ENCODE results near the gene FADD.

Gene FADD

GRCh38 chr11:70164705-70165104, 38.4 kb upstream of the FADD start:
- no peaks in the 10 kb centered on the region for H3K36me3 ChIP-seq (ENCODE audit: insufficient read depth, low read length)
- TF ChIP-seq FOXP2 (optimal IDR thresholded peaks at IDR 0.05; ENCODE audit: control extremely low read depth, extremely low read length, insufficient read depth) (no peak), EZH2 (IDR thresholded peaks at IDR 0.05) (no peak), POLR2AphosphoS5 (IDR thresholded peaks at IDR 0.05; ENCODE audit: borderline replicate concordance, low read depth, low read length) (no peak)

GRCh38 chr11:70167120-70167519, 36.0 kb upstream of the FADD start:
- no peaks in the 10 kb centered on the region for H3K36me3 ChIP-seq (ENCODE audit: insufficient read depth, low read length)
- DNase-seq (ENCODE audit: low read depth, low spot score) = no peak
- H3K27ac ChIP-seq = no peak overlapping the region
- no peak overlapping the region for H3K9ac ChIP-seq (ENCODE audit: insufficient read length)
- TF ChIP-seq FOXP2 (optimal IDR thresholded peaks at IDR 0.05; ENCODE audit: control extremely low read depth, extremely low read length, insufficient read depth) (no peak), POLR2AphosphoS5 (IDR thresholded peaks at IDR 0.05; ENCODE audit: borderline replicate concordance, low read depth, low read length) (no peak), EZH2 (IDR thresholded peaks at IDR 0.05) (no peak)
- no peaks in the 10 kb centered on the region for H3K9me3 ChIP-seq (ENCODE audit: low read depth, low read length)
- no peak overlapping the region for H3K4me3 ChIP-seq

More at GRCh38 chr11:70164705-70165104, 38.4 kb upstream of the FADD start:
- DNase-seq (ENCODE audit: low read depth, low spot score) = no peak
- H3K9me3 ChIP-seq (ENCODE audit: low read depth, low read length) = no peaks in the 10 kb centered on the region
- no peak overlapping the region for H3K4me3 ChIP-seq
- no peak overlapping the region for H3K9ac ChIP-seq (ENCODE audit: insufficient read length)
- H3K27ac ChIP-seq = no peak overlapping the region

GRCh38 chr11:70167723-70168404, 35.2 kb upstream of the FADD start:
- Histone ChIP-seq H3K9ac (ENCODE audit: insufficient read length) (no peak overlapping the region), H3K9me3 (ENCODE audit: low read depth, low read length) (no peaks in the 10 kb centered on the region), H3K27ac (no peak overlapping the region), H3K36me3 (ENCODE audit: insufficient read depth, low read length) (no peaks in the 10 kb centered on the region), H3K4me3 (no peak overlapping the region)
- no peak for TF ChIP-seq EZH2 (IDR thresholded peaks at IDR 0.05)
- no peak for TF ChIP-seq FOXP2 (optimal IDR thresholded peaks at IDR 0.05; ENCODE audit: control extremely low read depth, extremely low read length, insufficient read depth)
- no peak for TF ChIP-seq POLR2AphosphoS5 (IDR thresholded peaks at IDR 0.05; ENCODE audit: borderline replicate concordance, low read depth, low read length)
- DNase-seq (ENCODE audit: low read depth, low spot score) = no peak

GRCh38 chr11:70168405-70168754, 34.7 kb upstream of the FADD start:
- no peaks in the 10 kb centered on the region for H3K36me3 ChIP-seq (ENCODE audit: insufficient read depth, low read length)
- no peak overlapping the region for H3K9ac ChIP-seq (ENCODE audit: insufficient read length)
- H3K9me3 ChIP-seq (ENCODE audit: low read depth, low read length) = no peaks in the 10 kb centered on the region
- no peak for DNase-seq (ENCODE audit: low read depth, low spot score)
- TF ChIP-seq FOXP2 (optimal IDR thresholded peaks at IDR 0.05; ENCODE audit: control extremely low read depth, extremely low read length, insufficient read depth) (no peak), POLR2AphosphoS5 (IDR thresholded peaks at IDR 0.05; ENCODE audit: borderline replicate concordance, low read depth, low read length) (no peak), EZH2 (IDR thresholded peaks at IDR 0.05) (no peak)
- H3K4me3 ChIP-seq = no peak overlapping the region
- H3K27ac ChIP-seq = no peak overlapping the region

- Histone ChIP-seq H3K9ac (ENCODE audit: insufficient read length) (no peak overlapping the region), H3K27ac (no peak overlapping the region), H3K36me3 (ENCODE audit: insufficient read depth, low read length) (no peaks in the 10 kb centered on the region), H3K4me3 (no peak overlapping the region), H3K9me3 (ENCODE audit: low read depth, low read length) (no peaks in the 10 kb centered on the region)
- TF ChIP-seq POLR2AphosphoS5 (IDR thresholded peaks at IDR 0.05; ENCODE audit: borderline replicate concordance, low read depth, low read length) = no peak
- no peak for TF ChIP-seq FOXP2 (optimal IDR thresholded peaks at IDR 0.05; ENCODE audit: control extremely low read depth, extremely low read length, insufficient read depth)
- no peak for DNase-seq (ENCODE audit: low read depth, low spot score)
Observed at GRCh38 chr11:70169127-70169526, 34.0 kb upstream of the FADD start.

GRCh38 chr11:70169632-70170031, 33.5 kb upstream of the FADD start:
- no peaks in the 10 kb centered on the region for H3K36me3 ChIP-seq (ENCODE audit: insufficient read depth, low read length)
- H3K27ac ChIP-seq = no peak overlapping the region
- no peak for TF ChIP-seq EZH2 (IDR thresholded peaks at IDR 0.05)
- no peak for TF ChIP-seq FOXP2 (optimal IDR thresholded peaks at IDR 0.05; ENCODE audit: control extremely low read depth, extremely low read length, insufficient read depth)
- H3K4me3 ChIP-seq = no peak overlapping the region
- no peaks in the 10 kb centered on the region for H3K9me3 ChIP-seq (ENCODE audit: low read depth, low read length)
- no peak for DNase-seq (ENCODE audit: low read depth, low spot score)
- no peak overlapping the region for H3K9ac ChIP-seq (ENCODE audit: insufficient read length)

- no peak for TF ChIP-seq POLR2AphosphoS5 (IDR thresholded peaks at IDR 0.05; ENCODE audit: borderline replicate concordance, low read depth, low read length)
- no peak for TF ChIP-seq FOXP2 (optimal IDR thresholded peaks at IDR 0.05; ENCODE audit: control extremely low read depth, extremely low read length, insufficient read depth)
- no peak for TF ChIP-seq EZH2 (IDR thresholded peaks at IDR 0.05)
- Histone ChIP-seq H3K4me3 (no peak overlapping the region), H3K36me3 (ENCODE audit: insufficient read depth, low read length) (no peaks in the 10 kb centered on the region), H3K27ac (no peak overlapping the region), H3K9ac (ENCODE audit: insufficient read length) (no peak overlapping the region), H3K9me3 (ENCODE audit: low read depth, low read length) (no peaks in the 10 kb centered on the region)
- no peak for DNase-seq (ENCODE audit: low read depth, low spot score)
Observed at GRCh38 chr11:70170596-70171210, 32.4 kb upstream of the FADD start.

- Histone ChIP-seq H3K27ac (no peak overlapping the region), H3K9ac (ENCODE audit: insufficient read length) (no peak overlapping the region), H3K4me3 (no peak overlapping the region), H3K9me3 (ENCODE audit: low read depth, low read length) (no peaks in the 10 kb centered on the region), H3K36me3 (ENCODE audit: insufficient read depth, low read length) (no peaks in the 10 kb centered on the region)
- DNase-seq (ENCODE audit: low read depth, low spot score) = no peak
- no peak for TF ChIP-seq EZH2 (IDR thresholded peaks at IDR 0.05)
- no peak for TF ChIP-seq POLR2AphosphoS5 (IDR thresholded peaks at IDR 0.05; ENCODE audit: borderline replicate concordance, low read depth, low read length)
- no peak for TF ChIP-seq FOXP2 (optimal IDR thresholded peaks at IDR 0.05; ENCODE audit: control extremely low read depth, extremely low read length, insufficient read depth)
Observed at GRCh38 chr11:70173018-70173417, 30.1 kb upstream of the FADD start.
